Muscle of back (tissue), 13 donors: ENCODE data around the gene SPDYE17. TPM values are rescaled to one million over a fixed set of nuclear protein-coding genes. Genes with fewer than 3 reads are reported as not detected.
"Not testable (repeated sequence)": the region's sequence is repeated elsewhere in the genome, so short reads cannot be mapped to it uniquely, and the experiment has no call there.

ENCODE experiments used
- DNase-seq, 3 donors: peaks; one replicate each; pipeline versions ENCODE4 v3.0.0 to v3.0.0-alpha.2; 2013
- long read RNA-seq, 9 donors: transcript quantifications; one replicate each; lab custom pipeline, GENCODE V29; 2026
- polyA plus RNA-seq, 10 donors: library from polyadenylated mRNA; unstranded; fragments of 120-200 nt; gene quantifications; one replicate each; pipeline ENCODE4 v1.2.1, GENCODE V29; 2013; ENCODE audit not compliant: insufficient read length in 10 of 10

Gene SPDYE17
- not detected for polyA plus RNA-seq
- long read RNA-seq, donor 1: 0 reads
- long read RNA-seq, donor 2: 0 reads
- long read RNA-seq, donor 3: 0 reads
- long read RNA-seq, donor 4: 0 reads
- long read RNA-seq, donor 5: 0 reads
- long read RNA-seq, donor 6: 0 reads
- long read RNA-seq, donor 7: 0 reads
- long read RNA-seq, donor 8: 0 reads
- long read RNA-seq, donor 9: 0 reads

- not testable (repeated sequence) for DNase-seq
These were observed at the start of gene SPDYE17 for GRCh38 chr7:77032261-77032660. Gene SPDYE17 (minus strand): TSS chr7:77032361. CDS start chr7:77030570, 1,791 bp downstream.

- DNase-seq: not testable (repeated sequence)
These were observed 48.1 kb upstream of the SPDYE17 start for GRCh38 chr7:77080236-77080635.

- DNase-seq: not testable (repeated sequence)
These were observed 47.5 kb upstream of the SPDYE17 start for GRCh38 chr7:77079624-77080023.

- peak in 1 of 3 donors; percentile 0 for DNase-seq
These were observed 47.0 kb upstream of the SPDYE17 start for GRCh38 chr7:77079112-77079511.

GRCh38 chr7:77077060-77077459 is 44.9 kb upstream of the SPDYE17 start:
- not testable (repeated sequence) for DNase-seq

GRCh38 chr7:77074786-77075396 is 42.7 kb upstream of the SPDYE17 start:
- DNase-seq: not testable (repeated sequence)

- not testable (repeated sequence) for DNase-seq
These were observed 38.9 kb upstream of the SPDYE17 start for GRCh38 chr7:77071108-77071507.

- DNase-seq: not testable (repeated sequence)
These were observed 33.7 kb upstream of the SPDYE17 start for GRCh38 chr7:77065869-77066268.

GRCh38 chr7:77063732-77064131 is 31.6 kb upstream of the SPDYE17 start:
- DNase-seq: not testable (repeated sequence)

GRCh38 chr7:77062557-77062956 is 30.4 kb upstream of the SPDYE17 start, which contains the start of gene SPDYE18:
Gene SPDYE18 (minus strand): TSS chr7:77062558. CDS start chr7:77060512, 2,046 bp downstream.
- not testable (repeated sequence) for DNase-seq

- not testable (repeated sequence) for DNase-seq
These were observed 5.8 kb downstream of the SPDYE17 start for GRCh38 chr7:77026349-77026748.

GRCh38 chr7:77010074-77010680 is 22.0 kb downstream of the SPDYE17 start:
- not testable (repeated sequence) for DNase-seq

GRCh38 chr7:77008000-77008399 is 24.2 kb downstream of the SPDYE17 start:
- peak in 2 of 3 donors; percentile 15 to 37 for DNase-seq

GRCh38 chr7:77006127-77007110 is 25.7 kb downstream of the SPDYE17 start:
- DNase-seq: not testable (repeated sequence)

GRCh38 chr7:77005461-77006057 is 26.6 kb downstream of the SPDYE17 start:
- not testable (repeated sequence) for DNase-seq

- not testable (repeated sequence) for DNase-seq
These were observed 28.0 kb downstream of the SPDYE17 start for GRCh38 chr7:77004151-77004550.

- not testable (repeated sequence) for DNase-seq
These were observed 28.9 kb downstream of the SPDYE17 start for GRCh38 chr7:77003241-77003640.

- DNase-seq: not testable (repeated sequence)
These were observed 29.4 kb downstream of the SPDYE17 start for GRCh38 chr7:77002678-77003233.

GRCh38 chr7:77002104-77002503 is 30.1 kb downstream of the SPDYE17 start:
- not testable (repeated sequence) for DNase-seq

- DNase-seq: not testable (repeated sequence)
These were observed 32.6 kb downstream of the SPDYE17 start for GRCh38 chr7:76999474-77000107.
